ENCODE results near the gene CLDND1.

GRCh38 chr3:98482717-98483482, 39.8 kb downstream of the CLDND1 start:
- TF ChIP-seq CTCF (IDR thresholded peaks at IDR 0.05; ENCODE audit: low read depth, low read length, missing input control) (no peak), YY1 (IDR thresholded peaks at IDR 0.05) (no peak), ATF3 (IDR thresholded peaks at IDR 0.05) (no peak), JUND (IDR thresholded peaks at IDR 0.05) (no peak), TAF1 (conservative IDR thresholded peaks at IDR 0.05) (no peak), SP1 (IDR thresholded peaks at IDR 0.05) (no peak), RAD21 (IDR thresholded peaks at IDR 0.05) (no peak), ZBTB33 (IDR thresholded peaks at IDR 0.05) (no peak), REST (IDR thresholded peaks at IDR 0.05) (no peak), GABPA (IDR thresholded peaks at IDR 0.05 in 1 of 2, conservative IDR thresholded peaks at IDR 0.05 in 1 of 2) (no peak), NR2F2 (IDR thresholded peaks at IDR 0.05) (no peak)

All from liver (tissue), 3 donors.